HuH-7.5 (cell line): ENCODE data around the gene TMEM150A.
"Not testable (repeated sequence)": the region's sequence is repeated elsewhere in the genome, so short reads cannot be mapped to it uniquely, and the experiment has no call there.

Source experiments
- DNase-seq: peaks from one replicate; pipeline ENCODE4 v3.0.0; 2011; ENCODE audit warnings: low spot score

TMEM150A gene

DNA sequence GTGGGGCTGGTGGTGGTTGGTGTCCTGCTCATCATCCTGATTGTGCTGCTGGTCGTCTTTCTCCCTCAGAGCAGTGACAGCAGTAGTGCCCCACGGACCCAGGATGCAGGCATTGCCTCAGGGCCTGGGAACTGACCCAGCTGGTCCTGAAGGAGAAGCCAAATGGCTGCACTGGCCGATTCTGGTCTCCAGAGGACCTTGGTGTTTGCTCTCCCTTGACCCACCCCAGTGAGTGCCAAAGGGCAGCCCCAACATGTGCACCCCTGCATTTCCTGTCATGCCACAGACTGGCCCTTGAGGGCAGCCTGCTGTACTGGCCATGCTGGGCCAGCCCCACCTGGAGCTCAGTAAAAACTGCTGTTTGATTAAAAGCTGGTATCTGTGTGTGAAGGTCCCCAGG, 9.5 kb downstream of the TMEM150A start:
- no peak for DNase-seq

DNA sequence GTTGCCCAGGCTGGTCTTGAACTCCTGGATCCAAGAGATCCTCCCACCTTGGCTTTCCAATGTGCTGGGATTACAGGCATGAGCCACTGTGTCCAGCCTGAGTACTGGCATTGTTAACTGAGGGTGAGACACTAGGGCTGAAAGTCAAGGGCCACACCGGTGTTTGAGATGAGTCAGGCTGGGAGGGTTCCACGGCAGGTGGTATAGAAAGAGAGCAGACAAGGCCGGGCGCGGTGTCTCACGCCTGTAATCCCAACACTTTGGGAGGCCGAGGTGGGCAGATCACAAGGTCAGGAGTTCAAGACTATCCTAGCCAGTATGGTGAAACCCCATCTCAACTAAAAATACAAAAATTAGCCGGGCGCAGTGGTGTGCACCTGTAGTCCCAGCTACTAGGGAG, 10.2 kb downstream of the TMEM150A start:
- DNase-seq, result not testable (repeated sequence)

DNA sequence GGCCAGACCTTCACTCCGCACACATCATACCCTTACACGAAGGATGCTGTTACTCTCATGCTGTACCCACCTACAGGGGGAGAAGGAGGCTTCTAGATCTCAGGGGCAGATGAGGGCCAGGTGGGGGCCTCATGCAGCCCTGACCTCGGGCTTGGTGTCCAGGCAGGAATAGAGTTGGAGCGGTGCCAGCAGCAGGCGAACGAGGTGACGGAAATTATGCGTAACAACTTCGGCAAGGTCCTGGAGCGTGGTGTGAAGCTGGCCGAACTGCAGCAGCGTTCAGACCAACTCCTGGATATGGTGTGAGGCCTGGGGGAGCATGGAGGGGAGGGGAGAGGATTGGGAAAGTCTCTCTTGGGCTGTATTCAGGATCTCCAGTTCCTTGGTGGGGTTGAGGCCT, 10.9 kb downstream of the TMEM150A start:
- no peak for DNase-seq

DNA sequence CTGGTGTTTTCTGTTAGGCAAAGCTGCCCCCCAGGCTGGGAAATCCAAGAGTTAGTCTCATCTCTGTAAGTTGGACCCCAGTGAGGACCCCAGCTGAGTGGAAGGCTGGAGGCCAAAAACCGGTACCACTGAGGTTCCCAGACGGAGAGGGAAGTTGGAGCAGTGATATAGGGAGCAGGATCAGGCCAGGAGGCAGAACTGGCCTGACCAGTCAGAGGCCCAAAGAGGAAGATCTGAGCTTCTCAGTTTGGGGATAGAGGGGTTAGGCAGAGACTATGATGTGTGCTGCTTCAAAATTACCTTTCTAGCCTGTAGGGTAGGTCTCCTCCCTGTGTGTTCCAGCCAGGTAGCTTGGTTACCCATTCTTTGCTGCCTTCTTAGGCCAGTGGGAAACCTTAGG, 11.5 kb downstream of the TMEM150A start:
- DNase-seq, result no peak

DNA sequence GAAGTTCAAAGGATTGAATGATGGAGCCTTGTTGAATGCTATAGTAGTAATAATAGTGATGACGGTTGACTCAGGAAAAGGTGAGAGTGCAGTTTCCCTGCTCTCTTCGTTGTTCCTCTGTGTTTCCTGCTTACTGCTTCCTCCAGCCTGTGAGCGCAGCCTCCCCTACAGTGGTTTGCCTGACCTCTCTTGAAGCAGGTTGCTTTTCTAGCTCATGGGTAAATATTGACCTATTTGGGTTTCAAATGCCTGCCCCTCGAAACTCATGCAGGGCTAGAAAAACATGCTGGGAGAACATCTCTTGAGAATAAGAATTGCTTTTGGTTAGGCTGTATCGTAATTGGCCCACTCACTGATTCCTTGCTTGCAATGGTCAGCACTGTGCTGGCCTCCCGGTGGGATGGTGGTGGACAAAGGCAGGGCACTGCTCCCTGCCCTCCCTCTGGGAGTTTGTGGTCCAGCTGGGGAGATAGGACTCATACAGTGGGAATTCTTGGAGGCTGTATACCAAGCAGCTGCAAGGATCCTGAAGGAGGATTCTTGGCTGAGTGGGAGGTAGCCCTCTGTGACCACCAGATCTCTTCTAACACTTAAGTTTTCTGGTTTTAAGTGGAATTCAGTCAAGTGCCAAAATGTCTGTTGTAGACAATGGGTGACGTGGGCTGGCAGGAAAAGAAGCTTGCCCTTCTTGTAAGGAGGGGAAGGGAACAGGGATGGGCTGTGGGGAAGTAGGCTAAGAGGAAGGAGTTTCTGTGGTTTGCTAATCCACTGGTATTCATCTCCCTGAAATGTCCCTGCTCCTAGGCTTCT, 12.3 kb downstream of the TMEM150A start:
- no peak for DNase-seq

DNA sequence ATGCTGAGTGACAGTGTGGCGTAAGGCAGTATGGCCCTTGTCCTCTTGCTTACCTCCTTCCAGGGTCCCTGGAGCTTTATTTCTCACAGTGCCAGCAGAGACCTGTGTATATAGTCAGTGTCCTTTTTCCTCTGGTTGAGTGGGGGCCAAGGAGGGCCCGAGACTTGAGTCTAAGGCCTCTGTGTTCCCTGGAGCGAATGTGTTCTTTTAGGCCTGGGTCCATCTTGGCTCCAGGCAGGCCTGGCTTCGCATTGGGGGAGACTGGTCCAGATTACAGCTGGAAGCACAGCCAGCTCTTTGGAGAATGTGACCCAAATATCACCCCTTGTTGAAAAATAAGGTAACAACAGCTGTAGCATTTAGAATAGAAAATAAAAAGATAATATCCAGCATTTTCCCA, 13.3 kb downstream of the TMEM150A start:
- DNase-seq, result no peak

DNA sequence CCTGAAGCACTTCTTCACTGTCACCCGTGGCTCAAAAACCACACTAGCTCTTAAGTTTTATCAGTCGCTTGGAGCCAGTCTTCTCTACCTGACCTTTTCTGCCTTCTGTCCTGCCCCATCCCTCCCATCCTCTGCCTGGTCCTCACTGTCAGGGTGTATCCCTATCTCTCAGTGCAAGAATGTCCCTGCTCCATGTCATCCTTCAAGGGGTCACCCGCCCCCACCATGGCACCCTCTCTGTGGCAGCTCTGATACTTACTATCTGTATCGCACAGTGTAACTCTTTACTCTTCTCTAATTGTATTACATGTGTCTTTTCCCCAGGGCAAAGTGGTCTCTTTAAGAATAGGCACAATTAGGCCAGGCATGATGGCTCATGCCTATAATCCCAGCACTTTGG, 13.9 kb downstream of the TMEM150A start:
- DNase-seq, result no peak

DNA sequence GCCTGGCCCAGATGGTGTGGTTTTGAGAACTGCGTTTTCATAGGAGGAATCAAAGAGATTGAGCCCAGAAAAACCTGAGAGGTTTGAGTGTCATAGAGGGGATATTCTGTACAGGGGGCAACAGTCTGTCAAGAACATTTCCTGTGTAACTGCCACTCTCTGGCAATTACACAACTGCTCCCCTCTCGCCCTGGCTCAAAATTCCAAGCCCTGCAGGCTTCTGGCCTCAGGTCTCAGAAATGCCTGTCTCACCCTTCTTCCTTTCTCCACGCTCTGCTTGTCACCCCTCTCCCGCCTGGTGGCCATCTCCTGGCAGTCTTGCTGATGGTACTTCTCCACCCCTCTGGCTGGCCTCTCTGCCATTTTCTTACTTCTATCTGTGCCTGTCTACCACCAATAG, 14.3 kb downstream of the TMEM150A start:
- DNase-seq, result no peak

DNA sequence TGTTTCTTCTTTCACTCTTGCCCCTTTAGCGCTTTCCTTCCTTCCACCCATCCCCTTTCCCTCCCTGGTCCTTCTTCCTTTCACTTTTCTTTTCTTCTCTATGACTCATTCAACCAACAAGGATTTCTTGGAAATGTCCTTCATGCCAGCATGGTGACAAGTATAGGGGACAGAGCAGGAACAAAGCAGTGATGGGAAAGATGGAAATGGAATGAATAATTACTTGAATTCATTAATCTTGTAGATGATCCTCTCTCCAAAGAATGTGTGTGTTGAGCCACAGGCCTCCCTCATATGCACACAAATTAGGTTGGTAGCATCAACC, 16.8 kb downstream of the TMEM150A start:
- DNase-seq, result no peak

DNA sequence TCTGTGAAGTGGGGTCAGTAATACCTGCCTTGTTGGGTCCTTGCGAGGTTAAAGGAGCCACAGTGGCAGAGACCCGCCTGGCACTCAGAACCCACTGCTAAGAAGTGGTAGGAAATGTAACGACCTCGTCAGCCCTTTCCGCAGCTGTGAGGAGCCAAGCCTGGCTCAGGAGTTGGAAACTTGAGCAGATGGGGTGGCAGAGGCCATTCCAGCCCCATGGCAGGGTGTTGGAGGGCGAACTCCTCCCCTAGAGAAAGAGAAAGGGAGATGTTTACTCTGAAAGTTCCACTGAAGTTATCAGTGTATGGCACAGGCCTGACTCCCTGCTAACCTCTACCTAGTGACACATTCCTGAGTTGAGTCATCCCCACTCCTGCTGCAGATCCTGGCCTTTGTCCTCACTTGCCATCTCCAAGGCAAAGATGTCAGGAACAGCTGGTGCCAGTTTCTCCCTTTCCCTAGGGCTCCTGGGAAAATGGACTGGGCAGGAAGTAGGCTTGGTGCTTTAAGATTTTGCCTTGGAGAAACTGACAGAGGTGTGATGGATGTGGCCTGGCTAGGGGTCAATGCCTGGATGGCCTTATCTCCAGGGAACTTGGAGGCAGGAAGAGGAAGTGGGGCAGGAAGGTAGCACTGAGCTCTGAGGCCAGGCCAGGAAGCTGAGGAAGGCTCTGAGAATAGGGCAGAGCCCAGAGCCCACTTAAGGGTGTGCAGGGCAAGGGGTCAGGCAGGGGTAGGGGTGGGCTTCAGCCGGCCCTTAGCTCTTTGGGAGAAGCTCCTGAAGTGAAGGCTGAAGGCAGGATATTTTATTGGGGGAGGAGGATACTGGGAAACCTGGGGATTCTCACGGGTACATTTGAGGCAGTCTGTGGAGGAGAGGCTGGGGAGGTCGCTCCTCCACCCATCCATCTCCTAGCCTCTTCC, 17.4 kb downstream of the TMEM150A start:
- DNase-seq, result peak; percentile 89

DNA sequence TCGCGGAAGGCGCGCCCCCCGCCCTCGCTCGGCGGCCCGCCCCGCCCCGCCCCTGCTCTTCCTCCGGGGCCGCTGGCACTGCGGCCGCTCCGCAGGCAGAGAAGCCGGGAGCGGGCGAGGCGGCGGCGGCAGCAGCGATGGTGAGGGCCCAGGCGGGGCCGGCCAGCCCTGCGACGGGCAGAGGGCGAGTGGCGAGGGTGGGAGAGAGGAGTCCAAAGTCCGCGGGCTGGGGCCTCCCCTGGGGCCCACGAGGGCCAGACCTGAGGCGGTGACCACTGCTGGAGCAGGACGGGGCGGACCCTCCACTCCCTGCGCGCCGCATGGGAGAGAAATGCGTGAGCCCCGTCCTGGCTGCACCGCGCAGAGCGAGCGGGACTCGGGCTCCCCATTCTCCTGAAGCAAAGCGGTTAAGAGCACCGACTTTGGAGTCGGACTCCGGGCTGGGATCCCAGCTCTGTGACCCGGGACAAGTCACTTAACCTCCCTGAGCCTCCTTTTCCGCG, 18.1 kb downstream of the TMEM150A start, which contains the start of gene VAMP5:
Gene VAMP5, plus strand, starts transcription at position 78 of the 503 bp plus-strand sequence. Its CDS starts 60 bp downstream, at position 138.
- peak; percentile 76 for DNase-seq

DNA sequence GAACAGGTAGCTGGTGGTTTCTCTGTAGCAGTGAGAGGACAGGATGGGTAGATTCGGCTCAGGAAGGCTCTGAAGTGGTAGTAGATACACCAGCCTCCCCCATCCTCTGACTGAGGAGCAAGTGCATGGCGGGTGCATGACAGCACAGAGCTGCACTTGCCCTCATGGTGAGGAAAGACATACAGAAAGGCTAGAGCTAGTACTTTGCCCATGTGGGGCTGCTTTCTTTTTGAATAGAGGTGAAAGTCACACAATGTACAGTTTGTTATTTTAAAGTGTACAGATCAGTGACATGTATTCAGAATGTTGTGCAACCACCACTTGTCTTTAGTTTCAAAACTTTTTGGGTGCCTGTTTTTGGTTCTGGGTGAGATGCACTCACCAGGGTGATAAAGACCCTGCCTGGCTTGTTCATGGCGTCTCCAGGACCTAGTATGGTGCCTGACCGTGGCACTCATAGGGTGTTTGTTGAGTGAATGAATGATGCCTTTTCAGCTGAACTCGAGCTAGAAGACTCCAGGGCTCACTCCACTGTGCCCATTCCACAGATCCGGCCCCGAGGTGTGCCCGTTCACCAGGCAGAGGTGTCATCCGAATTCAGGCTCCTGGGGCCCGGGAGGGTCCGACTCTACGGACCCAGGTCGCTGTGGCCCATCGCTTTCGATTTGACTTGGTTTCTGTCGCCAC, 18.7 kb downstream of the TMEM150A start:
- no peak for DNase-seq

DNA sequence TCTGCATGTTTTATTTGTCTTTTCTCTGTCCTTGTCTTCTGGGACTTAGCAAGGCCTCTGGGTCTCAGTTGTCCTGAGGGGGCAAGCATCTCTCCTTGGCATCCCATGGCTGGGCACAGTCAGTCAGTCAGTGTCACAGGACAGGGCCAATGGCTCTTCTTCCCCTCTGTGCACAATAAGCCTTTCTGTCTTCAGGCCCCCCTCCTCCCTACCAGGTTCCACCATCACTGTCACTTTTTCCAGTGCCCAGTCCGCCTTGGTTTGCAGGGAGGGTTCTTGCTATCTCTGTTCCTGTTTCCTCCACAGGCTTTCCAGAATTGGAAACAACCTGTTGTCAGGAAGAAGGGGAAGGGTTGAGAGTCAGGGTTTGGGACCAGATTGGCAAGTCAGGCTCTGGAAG, 20.0 kb downstream of the TMEM150A start:
- DNase-seq, result no peak

DNA sequence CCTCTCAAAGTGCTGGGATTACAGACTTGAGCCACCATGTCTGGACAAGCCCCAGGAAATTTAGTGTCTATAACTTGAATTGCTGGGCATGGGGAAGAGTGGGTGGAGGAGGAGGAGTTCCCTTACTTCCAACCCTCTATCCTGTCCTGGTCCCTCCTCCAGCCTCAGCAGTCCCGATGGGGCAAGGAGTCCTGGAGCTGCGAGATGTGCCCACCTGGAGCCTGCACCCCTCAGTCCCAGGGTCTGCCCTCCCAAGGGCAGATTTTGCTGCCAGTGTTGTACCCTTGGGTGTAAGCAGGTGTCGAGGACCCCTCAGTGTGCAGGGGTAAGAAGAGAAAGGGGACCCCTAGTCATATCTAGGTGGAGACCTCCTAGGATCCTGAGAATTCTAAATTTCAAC, 22.3 kb downstream of the TMEM150A start:
- no peak for DNase-seq

DNA sequence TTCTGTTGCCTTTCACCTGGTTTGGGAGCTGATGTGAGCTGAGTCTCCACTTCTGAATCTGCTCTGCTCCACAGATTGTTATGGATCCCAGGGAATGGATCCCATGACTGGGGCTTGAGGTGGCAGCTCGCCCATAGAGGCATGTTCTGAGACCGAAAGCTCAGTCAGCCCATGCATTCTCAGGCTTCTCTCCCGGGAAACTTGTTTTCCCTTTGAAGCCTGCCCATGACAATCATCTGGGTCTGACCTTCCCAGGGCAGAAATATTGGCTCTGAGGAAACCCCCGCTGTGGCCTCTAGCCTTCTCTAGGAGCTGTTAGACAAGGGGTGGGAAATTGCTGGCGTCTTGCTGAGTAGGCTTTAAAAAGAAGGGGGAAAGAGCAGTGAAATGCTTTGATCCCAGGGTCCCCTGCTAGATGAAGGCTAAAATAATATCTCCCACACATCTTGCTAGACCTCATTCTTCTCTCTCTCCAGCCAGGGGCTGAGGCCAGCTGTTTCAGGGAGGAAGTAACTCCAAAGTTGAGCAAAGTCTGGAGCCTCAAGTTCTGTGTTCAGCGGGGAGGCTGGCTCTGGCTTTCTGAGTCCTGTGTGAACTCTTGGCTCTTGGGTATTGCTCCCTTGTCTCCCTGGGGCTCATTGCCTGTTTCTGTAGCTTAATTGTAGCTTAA, 23.1 kb downstream of the TMEM150A start:
- DNase-seq, result no peak

DNA sequence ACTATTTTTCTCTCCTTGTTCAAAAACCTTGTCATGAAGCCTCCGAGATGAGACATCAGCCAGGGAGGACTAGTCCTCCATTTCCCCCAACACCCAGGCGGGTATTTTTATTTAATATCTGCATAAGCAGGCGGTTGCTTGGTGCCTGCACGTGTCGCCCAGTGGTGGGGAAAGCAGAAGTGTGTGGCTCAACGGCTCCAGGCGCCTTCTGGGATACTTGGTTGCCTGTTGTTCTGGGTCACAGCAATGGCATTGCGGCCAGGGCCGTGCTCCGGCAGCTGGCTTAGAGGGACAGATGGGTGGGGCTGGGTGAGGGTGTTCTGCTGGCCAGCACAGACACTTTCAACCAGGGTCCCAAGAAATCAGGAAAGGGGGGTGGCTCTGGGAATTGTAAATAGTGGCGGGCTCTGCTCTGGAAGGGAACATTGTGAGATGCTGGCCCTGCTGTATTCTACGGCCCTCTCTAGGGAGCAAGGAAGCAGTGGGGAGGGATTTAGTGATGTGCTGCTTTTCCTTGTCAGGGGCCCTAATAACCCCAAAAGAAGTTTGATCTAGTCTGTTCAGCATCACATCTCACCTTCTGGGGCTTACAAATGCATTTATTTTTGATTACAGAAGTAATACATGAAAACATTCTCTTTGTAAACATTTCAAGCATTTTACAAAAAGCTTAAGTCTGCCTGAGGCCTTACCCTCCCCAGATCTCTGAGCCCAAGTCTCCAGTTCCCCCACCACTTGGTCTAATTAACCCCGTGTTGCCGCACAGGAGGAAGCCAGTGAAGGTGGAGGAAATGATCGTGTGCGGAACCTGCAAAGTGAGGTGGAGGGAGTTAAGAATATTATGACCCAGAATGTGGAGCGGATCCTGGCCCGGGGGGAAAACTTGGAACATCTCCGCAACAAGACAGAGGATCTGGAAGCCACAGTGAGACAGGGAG, 24.0 kb downstream of the TMEM150A start:
- no peak for DNase-seq

DNA sequence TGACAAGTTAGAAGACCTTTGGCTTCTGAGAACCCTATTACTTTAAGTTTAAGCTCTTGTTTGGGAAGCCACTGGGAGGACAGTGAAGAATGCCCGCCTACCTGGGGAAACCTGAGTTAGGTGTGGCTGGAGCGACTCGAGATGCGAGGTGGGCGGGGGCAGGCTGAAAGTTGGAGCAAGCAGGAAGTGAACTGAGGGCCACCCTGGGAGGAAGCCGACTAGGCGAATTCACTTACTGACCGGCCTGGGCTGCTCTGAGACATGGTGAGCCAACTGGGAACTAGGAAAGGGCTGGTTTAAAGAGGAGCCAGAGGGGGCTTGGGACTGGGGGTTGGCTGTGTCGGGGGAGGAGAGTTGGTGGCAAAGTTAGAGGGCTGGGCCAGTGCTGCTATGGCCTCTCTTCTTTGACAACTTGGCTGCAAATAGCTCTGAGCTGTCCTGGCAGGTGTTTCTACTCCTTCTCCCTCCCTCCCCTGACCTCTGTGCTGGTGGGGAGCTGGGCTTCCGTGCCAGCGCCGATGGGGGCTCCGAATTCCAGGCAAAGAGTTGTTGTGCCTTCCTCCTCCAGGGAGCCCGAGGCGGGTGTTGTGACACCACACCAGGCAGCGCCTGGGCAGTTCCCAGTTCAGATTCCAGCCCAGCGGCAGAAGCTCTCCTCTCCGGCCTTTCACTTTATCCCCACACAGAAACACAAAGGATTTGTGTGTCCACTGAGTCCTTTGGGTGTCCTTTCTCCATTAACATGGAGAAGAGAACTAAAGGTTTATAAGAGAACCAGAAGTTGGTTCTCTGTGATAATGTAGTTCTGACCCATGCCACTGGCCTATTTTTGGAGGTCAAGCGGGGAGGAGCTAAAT, 24.9 kb downstream of the TMEM150A start, which contains the start of gene VAMP8:
Gene VAMP8, plus strand, starts transcription at position 201 of the 857 bp plus-strand sequence. Its CDS starts 61 bp downstream, at position 262.
- DNase-seq, result peak; percentile 56

DNA sequence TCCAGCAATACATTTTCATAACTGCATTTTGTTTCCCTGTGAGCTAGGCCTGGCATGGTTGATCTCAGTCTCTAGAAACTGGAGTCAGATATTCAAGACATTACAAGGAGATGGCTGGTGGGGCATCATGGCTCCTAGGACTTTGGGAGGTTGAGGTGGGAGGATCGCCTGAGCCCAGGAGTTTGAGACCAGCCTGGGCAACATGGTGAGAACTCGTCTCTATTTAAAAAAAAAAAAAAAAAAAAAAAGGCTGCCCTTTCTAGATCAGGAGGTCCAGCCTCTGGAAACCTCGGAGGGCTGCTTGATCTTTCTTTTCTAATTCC, 25.5 kb downstream of the TMEM150A start:
- DNase-seq, result no peak

DNA sequence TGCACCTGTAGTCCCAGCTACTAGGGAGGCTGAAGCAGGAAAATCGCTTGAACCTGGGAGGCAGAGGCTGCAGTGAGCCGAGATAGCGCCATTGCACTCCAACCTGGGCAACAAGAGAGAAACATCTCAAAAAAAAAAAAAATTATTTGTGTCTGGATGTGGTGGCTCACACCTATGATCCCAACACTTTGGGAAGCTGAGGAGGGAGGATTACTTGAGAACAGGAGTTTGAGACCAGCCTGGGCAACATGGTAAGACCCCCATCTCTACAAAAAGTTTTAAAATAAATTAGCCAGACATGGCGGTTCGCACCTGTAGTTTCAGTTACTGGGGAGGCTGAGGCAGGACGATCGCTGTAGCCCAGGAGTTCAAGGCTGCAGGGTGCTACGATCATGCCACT, 26.8 kb downstream of the TMEM150A start:
- no peak for DNase-seq

DNA sequence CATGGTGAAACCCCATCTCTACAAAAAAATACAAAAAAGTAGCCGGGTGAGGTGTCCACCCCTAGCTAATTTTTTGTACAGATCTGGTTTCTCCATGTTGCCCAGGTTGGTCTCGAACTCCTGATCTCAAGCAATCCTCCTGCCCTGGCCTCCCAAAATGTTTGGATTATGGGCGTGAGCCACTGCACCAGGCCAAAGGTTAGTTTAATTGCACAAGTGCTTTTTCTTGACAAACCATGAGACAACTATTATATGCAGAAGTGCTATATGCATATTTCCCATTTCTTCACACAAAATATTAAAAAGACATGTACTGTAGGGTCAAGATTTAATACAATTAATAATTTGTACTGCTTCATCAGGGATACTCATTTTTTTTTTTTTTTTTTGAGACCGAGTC, 36.2 kb downstream of the TMEM150A start:
- no peak for DNase-seq
